Activated effector memory CD4-positive, alpha-beta T cell treated with Interleukin-2 at 50 U/mL for 16 hours (primary cell): ENCODE measurements around the gene SPAG16.
"Not testable (repeated sequence)": the region's sequence is repeated elsewhere in the genome, so short reads cannot be mapped to it uniquely, and the experiment has no call there.

Experiments used
- DNase-seq: peaks from one replicate; pipeline ENCODE4 v3.0.0-alpha.2; 2020

SPAG16 gene

DNA sequence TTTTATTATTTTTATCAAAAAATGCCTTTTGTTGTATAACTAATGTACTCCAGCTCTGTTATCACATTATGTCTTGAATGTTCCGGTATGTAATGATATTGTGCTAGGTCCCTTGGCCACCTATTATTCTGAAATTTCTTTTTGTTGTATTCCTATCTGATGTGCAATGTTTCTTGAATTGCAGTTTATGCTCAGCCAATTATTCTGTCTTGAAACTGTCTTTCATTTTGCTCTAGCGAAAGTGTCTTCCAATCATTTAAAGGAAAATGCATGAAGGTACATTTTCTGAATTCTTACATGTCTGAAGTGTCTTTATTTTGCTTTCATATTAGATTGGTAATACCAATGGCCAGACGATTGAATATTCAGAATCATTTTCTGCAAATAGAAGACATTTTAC, 277.5 kb downstream of the SPAG16 start:
- DNase-seq, result no peak

DNA sequence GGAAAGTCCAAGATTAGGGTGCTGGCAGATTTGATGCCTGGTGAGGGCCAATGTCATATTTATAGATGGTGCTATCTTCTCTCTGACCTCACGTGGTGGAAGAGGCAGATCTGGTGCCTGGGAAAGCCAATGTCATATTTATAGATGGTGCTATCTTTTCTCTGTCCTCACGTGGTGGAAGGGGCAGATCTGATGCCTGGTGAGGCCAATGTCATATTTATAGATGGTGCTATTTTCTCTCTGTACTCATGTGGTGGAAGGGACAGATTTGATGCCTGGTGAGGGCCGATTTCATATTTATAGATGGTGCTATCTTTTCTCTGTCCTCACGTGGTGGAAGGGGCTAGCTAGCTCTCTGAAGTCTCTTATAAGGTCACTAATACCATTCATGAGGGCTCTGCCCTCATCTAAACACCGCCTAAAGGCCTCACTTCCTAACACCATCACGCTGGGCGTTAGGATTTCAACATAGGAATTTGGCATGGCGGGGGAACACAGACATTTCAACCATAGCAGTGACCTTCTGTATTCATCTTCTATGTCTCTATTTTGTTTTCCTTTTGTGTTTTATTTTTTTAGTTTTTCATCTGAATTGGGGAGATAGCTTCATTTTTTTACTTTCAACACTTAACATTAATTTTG, 278.4 kb downstream of the SPAG16 start:
- no peak for DNase-seq

DNA sequence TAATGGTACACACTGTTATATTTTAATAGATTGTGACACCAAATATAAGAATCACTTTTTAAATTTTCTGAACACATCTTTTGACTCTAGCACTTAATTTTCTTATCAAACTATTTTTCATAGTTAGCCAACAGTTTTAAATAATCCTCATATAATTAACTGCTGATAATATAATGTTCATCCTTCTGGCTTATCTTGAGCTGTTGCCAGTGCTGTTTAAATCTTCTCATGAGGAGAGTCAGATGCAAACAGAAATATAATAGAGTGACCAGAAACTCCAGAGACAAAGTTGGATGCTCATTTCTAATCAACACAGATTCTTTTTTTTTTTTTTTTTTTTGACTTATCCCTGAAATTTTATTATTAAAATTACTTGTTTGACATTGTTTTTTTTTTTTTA, 282.6 kb downstream of the SPAG16 start:
- no peak for DNase-seq

DNA sequence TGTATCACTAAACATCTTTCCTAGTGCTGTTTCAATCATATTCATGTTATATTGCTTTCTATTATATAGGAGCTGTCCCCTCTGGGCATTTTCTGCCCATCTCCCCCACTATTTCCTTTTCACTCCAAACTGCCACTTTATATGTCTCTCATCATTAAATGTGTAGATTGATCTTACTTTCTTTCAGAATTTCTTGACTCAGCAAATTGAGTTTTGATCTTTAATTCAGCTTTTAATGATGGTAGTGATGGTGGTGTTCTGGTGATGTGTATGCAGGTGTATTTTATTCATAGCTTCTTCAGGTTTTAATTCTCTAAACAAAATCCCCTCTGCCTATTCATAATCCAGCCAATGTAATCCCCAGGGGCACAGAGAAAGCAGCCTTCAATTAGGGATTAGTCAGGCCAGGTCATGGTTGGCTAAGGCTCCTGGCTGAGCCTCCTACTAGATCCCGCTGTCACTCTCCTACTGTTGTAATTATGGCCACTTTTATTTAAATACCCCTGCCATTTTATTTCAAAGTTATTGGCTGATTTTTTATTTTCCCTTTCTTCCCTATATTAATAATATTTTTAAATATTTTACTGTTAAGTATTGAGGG, 325.4 kb downstream of the SPAG16 start:
- no peak for DNase-seq

DNA sequence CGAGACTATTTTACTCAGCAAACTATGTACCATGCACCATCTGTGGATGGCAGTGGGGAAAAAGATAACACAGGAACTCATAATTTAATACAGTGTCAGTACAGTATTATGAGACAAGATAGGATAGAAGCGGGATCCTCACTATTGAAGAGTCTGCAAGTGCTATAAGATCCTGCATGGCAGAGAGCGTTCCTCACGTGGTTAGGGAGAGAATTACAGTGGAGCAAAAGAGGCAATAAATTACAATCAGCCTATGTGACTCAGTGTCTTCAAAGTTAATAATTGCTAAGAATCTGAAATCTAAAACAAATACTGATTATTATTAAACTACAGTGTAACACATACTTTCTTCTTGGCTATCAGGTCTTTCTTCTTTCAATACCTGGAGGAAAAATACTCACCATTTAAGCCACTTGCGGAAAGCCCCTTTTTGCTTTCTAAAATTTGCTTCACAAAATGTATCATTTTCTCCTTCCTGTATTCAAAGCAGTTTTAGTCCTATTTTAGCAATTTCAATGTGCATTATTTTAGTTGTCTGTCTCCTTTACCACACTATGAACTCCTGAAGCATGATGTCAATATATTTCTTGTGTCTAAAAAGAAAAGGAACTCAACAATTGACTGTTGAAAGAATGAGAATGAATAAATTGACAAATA, 342.9 kb downstream of the SPAG16 start:
- DNase-seq, result no peak

DNA sequence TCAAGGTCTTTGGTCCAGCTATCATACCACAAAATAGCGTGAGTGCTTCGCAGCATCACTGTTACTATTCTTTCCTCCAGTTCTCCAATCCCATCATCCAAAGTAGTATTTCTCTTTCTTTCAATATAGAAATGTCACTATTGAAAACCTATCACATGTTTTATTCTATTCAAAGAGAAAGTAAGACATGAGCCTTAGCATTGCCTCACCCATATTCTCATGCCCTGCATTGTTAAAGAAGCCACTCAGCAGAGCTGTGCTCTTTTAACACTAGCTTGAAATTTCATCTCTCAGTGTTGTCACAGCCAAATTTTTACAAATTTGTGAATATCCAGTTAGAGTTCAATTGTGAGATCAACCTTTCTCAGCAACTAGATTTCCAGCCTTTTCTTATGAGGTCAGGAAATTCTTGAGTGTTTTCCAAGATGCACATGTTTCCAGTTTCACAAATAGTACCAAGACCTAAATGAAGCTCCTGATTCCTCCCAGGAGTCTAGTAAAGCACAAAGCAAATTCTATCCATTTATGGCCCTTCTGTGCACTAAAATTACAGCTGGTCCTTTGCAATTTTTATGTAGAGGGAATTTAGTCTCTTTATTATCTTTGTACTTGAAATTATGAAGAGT, 343.7 kb downstream of the SPAG16 start:
- no peak for DNase-seq

DNA sequence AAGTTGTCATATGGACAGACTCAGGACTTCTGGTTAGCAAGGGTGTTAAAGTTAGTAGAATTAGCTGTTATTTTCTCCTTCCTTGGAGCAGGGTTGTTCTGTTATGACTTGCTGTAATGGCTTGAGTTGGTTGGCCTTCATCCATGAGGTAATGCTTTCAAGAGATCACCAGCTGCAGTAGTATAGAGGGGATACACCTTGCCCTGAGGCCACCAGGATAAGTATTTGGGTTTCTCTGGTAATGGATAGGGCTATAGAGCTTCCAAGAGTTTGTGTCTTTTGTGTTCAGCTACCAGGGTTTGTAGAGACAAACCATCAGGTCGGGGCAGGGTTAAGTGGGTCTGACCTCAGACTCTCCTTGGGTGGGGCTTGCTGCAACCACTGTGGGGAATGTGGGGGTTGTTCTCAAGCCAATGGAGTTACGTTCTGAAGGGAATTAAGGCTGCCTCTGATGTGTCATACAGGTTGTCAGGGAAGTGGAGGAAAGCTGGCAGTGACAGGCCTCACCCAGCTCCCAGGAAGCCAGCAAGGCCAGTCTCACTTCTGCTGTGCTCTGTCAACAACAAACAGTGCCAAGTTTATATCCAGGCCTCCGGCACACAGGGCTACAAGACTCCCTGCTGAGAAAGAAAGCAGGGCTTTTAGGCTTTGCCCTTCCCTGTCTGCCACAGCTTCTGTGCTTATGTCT, 356.6 kb downstream of the SPAG16 start:
- DNase-seq, result no peak

DNA sequence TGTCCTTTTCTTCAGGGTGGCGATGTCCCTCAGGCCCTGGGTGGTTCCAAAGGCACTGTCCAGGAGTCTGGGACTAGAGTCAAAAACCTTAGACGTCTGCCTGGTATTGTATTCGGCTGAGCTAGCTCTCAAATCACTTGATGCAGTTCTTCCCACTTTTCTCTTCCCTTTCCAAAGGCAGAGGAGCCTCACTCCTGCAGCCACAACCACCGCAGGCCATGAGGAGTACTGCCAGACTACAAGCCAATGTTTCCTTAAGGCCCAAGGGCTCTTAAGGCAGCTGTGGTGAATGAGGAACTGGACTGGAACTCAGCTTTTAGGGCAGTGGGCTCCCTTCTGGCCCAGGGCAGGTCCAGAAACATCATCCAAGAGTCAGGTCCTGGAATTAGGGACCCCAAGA, 360.7 kb downstream of the SPAG16 start:
- DNase-seq, result no peak

DNA sequence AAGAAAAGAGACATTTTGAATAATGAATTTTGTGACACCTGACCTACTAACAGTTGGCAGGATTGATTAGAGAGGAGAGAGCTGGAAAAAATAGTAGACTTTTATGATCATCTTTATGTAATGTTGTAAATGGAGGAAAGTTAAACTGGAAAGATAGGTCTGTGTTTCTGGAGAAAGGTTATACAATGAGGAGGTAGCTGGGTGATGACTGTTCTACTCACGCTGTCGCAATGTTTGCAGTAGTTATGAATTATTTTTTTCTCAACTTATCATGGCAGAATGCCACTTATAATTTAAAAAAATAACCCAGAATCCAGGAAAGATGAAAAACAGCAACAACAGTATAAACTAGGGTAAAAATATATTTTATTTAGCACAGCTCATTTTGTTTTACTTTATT, 364.9 kb downstream of the SPAG16 start:
- DNase-seq, result no peak

DNA sequence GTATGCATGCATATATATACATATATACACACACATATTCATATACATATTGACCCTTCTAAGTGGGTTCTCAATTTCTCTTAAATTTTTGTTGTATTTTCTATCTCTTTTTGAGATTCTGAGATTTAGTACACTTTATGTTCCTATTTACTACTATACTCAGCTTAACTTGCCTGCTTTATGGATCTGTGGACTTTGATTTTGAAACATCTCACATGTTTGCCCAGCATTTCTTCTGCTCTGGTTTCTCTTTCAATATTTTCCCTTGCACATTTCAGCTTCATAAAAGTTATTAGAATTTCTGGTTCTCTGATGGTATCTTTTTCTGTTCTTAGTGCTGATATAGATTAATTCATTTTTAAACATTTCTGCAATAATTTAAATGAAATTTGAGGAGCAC, 380.6 kb downstream of the SPAG16 start:
- DNase-seq, result no peak

DNA sequence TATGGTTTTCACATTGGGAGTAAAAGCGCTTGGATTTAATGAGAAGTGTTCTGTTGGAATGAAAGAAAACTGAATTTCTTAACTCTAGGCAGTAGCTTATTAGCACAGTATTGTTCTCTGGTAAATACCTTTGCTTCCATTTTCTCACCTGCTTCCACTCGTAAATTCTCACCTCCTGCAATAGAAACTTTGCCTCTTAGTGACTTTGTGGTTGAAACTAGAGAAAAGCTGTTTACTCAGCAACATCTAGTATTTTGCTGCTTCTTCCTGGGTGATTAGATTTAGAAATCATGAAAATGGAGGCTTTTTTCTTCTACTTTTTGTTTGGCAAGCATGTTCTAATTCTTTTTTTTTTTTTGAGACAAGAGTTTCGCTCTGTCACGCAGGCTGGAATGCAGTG, 385.4 kb downstream of the SPAG16 start:
- DNase-seq, result no peak

DNA sequence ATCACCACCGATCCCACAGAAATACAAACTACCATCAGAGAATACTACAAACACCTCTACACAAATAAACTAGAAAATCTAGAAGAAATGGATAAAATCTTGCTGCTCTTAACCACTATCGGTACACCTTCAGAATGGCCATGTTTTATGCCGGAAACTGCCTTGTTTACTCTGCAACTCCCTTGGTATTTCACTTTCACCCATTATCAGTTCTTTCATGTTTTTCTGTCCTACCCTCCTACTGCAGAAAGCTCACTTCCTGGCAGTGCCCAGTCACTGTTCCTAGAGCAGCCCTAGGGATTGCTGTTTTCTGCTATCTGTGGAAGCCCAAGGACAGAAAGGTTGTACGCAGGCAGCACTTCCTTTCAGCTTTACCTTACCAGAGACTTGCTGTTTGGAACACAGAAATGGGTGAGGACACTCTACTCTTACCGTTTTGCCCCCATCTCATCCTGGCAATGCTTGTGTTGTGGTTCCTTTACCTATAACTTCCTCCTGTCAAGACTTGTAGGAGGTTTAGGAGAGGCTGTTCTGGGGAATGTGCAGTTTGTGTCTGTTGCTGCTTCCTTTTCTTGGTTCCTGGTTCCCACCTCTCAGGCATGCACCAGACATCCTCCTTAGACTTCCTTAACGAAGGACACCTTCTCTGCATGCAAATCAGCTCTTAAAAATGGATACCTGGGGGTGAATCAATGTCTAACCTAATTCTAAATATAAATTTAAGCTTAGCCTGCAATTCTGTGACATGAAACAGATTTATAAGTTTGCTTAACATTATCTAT, 394.4 kb downstream of the SPAG16 start:
- no peak for DNase-seq

DNA sequence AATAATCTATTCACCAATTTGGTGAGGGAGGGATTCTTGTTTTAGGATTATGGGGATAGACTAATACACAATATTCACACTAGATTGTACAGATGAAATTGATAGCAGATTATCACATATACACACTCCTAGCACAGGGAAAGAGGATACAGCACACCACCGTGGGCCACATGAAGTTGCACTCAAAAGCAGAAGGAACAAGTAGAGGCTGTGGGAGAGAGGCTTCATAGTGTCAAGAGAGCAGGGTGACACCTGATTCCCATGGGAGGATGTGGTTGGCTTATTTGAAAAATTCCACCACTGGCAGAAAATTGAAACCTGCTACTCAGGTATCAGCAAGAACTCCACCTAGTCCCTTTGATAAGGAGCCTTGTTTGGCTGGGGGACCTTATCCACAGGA, 395.6 kb downstream of the SPAG16 start:
- no peak for DNase-seq

DNA sequence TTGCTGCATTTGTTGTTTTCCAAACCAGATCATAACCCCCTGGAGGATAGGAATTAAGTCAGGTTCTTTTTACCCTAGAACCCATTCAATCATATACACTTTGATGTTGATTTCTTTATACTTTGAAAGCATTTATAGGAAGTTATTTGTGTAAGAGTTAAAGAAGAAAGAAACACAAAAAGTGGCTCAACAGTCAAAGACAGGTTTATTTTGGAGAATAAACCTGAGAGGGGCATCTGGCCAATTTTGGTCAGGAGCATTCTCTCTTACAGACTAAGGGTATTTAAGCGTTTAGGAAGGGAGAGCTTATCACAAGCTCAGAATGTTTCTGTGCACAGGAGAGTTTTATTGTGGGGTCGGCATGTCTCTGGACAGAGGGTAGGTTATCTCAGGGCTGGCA, 398.0 kb downstream of the SPAG16 start:
- DNase-seq, result no peak

DNA sequence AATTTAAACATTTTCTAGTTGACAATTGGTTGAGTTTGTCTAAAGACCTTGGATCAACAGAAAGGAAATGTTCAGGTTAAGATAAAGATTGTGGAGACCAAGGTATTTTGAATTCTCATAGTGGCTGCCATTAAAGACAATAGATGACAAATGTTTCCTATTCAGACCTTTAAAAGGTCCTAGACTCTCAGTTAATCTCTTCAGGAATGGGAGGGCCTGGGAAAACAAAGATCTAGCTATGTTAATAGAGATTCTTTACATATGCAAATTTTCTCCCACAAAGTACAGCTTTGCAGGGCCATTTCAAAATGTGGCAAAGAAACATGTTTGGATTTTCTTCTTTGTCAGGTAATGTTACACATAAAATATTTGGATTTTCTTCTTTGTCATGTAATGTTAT, 403.9 kb downstream of the SPAG16 start:
- DNase-seq, result no peak

DNA sequence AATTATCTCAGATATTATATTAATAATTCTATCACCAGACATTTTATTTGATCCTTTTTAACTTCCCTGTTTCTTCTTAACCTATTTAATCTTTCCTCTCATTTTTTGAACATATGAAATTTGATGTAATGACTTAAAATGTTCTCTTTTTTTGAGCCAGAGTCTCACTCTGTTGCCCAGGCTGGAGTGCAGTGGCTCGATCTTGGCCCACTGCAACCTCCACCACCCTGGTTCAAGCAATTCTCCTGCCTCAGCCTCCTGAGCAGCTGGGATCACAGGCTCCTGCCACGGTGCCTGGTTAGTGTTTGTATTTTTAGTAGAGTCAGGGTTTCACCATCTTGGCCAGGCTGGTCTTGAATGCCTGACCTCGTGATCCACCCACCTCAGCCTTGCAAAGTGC, 404.6 kb downstream of the SPAG16 start:
- DNase-seq, result not testable (repeated sequence)

DNA sequence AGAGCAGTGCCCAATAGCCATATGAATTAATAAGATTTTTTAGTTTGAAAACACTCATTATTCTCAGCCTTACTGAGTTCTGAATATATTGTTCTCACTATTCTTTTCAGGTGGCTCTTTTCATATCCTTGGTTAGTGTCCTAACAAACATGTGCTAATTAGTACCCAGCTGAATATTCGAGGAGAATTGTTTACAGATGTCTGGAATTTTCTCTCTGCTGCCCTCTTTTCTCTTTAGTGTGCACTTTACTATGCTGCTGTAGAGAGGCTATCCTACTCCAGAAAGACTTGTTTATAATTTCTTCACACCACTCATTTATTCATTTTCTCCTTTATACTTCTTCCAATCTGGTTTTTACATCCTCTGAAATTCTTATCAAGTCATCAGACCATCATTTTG, 405.3 kb downstream of the SPAG16 start:
- DNase-seq, result no peak

DNA sequence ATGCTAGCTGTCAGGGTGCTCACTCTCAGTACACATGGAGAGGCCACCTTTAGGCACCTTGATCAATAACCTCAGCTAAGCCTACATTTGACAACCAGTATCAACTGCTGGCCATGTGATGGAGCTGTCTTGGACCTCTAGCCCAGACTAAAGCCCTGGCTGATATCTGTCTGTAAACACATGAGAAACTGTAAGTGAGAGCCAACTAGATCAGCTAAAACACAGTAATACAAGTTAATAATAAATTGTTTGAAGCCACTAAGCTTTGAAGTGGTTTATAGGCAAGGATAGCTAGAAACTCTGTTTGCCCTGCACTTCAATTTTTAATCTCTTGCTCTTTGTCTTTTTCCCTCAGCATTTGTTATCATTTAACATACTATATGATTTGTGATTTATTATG, 407.1 kb downstream of the SPAG16 start:
- DNase-seq, result no peak

DNA sequence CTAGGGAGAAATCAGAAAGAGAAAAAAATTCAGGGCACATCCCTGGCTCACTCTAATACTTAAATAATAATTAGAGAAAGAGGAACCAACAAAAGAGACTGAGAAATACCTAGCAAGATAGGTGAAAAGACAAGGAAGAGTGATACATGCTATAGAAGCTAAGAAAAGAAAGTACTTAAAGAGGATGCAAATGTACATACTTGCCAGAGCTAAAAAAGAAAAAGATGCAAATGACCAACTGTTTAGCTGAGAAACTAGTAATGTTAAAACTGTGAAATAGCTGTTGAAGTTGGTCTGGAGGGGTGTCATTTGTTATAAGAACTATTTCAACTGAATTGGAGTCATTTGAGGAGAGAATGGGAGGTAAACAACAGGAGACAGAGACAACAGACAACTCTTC, 412.2 kb downstream of the SPAG16 start:
- DNase-seq, result no peak

DNA sequence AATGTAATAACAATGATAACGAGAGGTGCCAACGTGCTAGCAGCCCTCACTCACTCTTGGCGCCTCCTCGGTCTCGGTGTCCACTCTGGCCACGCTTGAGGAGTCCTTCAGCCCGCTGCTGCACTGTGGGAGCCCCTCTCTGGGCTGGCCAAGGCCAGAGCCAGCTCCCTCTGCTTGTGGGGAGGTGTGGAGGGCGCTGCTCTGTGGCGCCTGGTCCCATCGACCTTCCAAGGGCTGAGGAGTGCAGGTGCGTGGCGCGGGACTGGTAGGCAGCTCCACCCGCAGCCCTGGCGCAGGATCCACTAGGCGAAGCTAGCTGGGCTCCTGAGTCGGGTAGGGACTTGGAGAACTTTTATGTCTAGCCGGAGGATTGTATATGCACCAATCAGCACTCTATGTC, 417.1 kb downstream of the SPAG16 start:
- not testable (repeated sequence) for DNase-seq

DNA sequence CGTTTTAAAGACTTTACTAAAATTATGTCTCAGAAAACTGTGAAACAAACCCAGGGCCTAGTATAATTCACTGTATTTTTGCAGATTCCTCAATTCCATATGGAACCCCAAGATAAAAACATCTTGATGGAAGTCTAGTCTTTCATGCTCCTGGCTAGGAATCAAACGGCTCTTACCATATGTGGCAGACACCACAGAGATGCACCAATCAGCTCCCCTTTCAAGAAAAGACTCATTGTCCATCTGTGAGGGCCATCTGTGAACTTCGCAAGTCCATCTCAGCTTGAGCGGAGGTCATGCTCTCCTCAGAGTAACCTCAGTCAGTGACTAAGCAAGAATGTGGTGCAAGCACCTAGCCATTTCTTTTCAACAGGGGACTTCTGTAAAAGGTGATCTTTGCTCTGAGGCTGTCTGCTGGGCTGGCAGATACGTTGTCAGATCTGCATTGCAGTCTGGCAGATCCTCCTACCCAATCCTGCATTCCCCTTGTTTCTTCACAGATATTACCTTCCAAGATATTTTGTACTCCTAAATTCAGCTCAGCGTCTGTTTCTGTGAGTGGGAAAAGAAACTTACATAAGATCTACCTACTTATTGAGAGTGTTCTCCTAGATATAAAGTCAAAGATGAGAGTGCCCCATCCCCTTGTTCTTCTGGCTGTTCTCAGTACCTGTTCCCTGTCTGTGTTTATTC, 419.3 kb downstream of the SPAG16 start:
- DNase-seq, result no peak

DNA sequence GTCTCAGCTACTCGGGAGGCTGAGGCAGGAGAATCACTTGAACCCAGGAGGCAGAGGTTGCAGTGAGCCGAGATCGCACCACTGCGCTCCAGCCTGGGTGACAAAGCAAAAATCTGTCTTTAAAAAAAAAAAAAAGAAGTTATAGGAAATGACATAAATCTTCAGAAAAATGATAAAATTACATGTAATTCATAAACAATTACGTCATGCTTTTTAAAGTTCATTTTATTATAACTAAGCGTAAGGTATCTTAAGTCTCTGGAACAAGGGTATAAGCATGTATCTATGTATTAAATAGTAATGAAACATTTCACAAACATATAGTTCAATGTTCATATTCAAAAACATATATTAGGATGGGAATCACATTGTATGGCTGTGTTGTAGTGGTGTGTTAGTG, 425.9 kb downstream of the SPAG16 start:
- no peak for DNase-seq
